HG03439 (cell line): Measurements from ENCODE around the gene PLPP3.

Source experiments
- ATAC-seq: cut with Tn5 transposase; IDR thresholded peaks from one replicate; pipeline ENCODE4 v1.9.1; 2021; ENCODE audit warnings: mild to moderate bottlenecking, moderate library complexity; ENCODE audit not compliant: unreplicated experiment

The PLPP3 gene

GRCh38 chr1:56501888-56502287, 77.5 kb downstream of the PLPP3 start:
- no peak for ATAC-seq

GRCh38 chr1:56501426-56501825, 77.9 kb downstream of the PLPP3 start:
- no peak for ATAC-seq

GRCh38 chr1:56496821-56497772, 82.3 kb downstream of the PLPP3 start:
- ATAC-seq: no peak

GRCh38 chr1:56496158-56496557, 83.2 kb downstream of the PLPP3 start:
- ATAC-seq: no peak

GRCh38 chr1:56495538-56495937, 83.8 kb downstream of the PLPP3 start:
- no peak for ATAC-seq

GRCh38 chr1:56494306-56494705, 85.1 kb downstream of the PLPP3 start:
- ATAC-seq: no peak

GRCh38 chr1:56493826-56494225, 85.5 kb downstream of the PLPP3 start:
- no peak for ATAC-seq

GRCh38 chr1:56491441-56491840, 87.9 kb downstream of the PLPP3 start:
- no peak for ATAC-seq

- ATAC-seq: no peak
Observed at GRCh38 chr1:56490619-56491018, 88.7 kb downstream of the PLPP3 start.

- no peak for ATAC-seq
Observed at GRCh38 chr1:56489695-56490094, 89.7 kb downstream of the PLPP3 start.

GRCh38 chr1:56484695-56485094, 94.7 kb downstream of the PLPP3 start:
- ATAC-seq: no peak

GRCh38 chr1:56483104-56483503, 96.3 kb downstream of the PLPP3 start:
- no peak for ATAC-seq

GRCh38 chr1:56482486-56482885, 96.9 kb downstream of the PLPP3 start:
- no peak for ATAC-seq

- no peak for ATAC-seq
Observed at GRCh38 chr1:56481140-56481694, 98.1 kb downstream of the PLPP3 start.

- no peak for ATAC-seq
Observed at GRCh38 chr1:56478734-56479133, 100.6 kb downstream of the PLPP3 start.

GRCh38 chr1:56477164-56478111, 101.9 kb downstream of the PLPP3 start:
- no peak for ATAC-seq

- no peak for ATAC-seq
Observed at GRCh38 chr1:56473582-56474270, 105.6 kb downstream of the PLPP3 start.

- ATAC-seq: peak; percentile 53
Observed at GRCh38 chr1:56472860-56473259, 106.5 kb downstream of the PLPP3 start.

GRCh38 chr1:56469640-56470371, 109.6 kb downstream of the PLPP3 start:
- no peak for ATAC-seq

GRCh38 chr1:56468518-56468917, 110.8 kb downstream of the PLPP3 start:
- no peak for ATAC-seq
